Lung (tissue), 12 donors: ENCODE measurements around the gene PTPRA. TPM values are rescaled to one million over a fixed set of nuclear protein-coding genes. Genes with fewer than 3 reads are reported as not detected.
A peak's percentile ranks its signal among the peaks of the same experiment; 100 is the strongest.

ENCODE experiments used
- ATAC-seq: fragments of 200-7000 bp; cut with Tn5 transposase; one replicate; pipeline ENCODE4 v1.9.1; 2020; ENCODE audit warnings: moderate number of reproducible peaks; ENCODE audit not compliant: insufficient read depth, low FRiP score
- DNase-seq, 3 donors: peaks; one replicate each; pipeline ENCODE4 v3.0.0-alpha.2; 2013 to 2017
- H3K27ac ChIP-seq, 2 donors: one replicate each; pipeline ENCODE4 v1.5.1; 2013; ENCODE audit warnings: mild to moderate bottlenecking in 2 of 2, moderate library complexity in 2 of 2, control low read depth in 1 of 2, inconsistent platforms in 1 of 2, low read depth in 1 of 2, low read length in 1 of 2
- H3K27me3 ChIP-seq, 3 donors: one replicate each; pipeline ENCODE4 v1.5.1; 2013; ENCODE audit warnings: low read length in 2 of 3; ENCODE audit not compliant: control insufficient read depth in 3 of 3, insufficient read depth in 3 of 3
- H3K36me3 ChIP-seq, 4 donors: one replicate each; pipeline ENCODE4 v1.5.1; 2013; ENCODE audit warnings: low read length in 4 of 4, mild to moderate bottlenecking in 1 of 4, moderate library complexity in 1 of 4; ENCODE audit not compliant: control insufficient read depth in 4 of 4, insufficient read depth in 4 of 4
- H3K4me1 ChIP-seq, 5 donors: one replicate each; pipeline ENCODE4 v1.5.1; 2013; ENCODE audit warnings: low read length in 5 of 5, mild to moderate bottlenecking in 2 of 5, moderate library complexity in 1 of 5; ENCODE audit not compliant: control insufficient read depth in 5 of 5, insufficient read depth in 5 of 5
- H3K4me3 ChIP-seq: one replicate; pipeline ENCODE4 v1.5.1; 2013; ENCODE audit warnings: mild to moderate bottlenecking, control low read depth, moderate library complexity
- H3K9ac ChIP-seq, 2 donors: one replicate each; pipeline ENCODE4 v1.5.1; 2013; ENCODE audit warnings: low read length in 2 of 2, control low read depth in 1 of 2; ENCODE audit not compliant: insufficient read depth in 1 of 2
- H3K9me3 ChIP-seq, 4 donors: one replicate each; pipeline ENCODE4 v1.5.1; 2013; ENCODE audit warnings: low read length in 3 of 4, mild to moderate bottlenecking in 1 of 4, moderate library complexity in 1 of 4; ENCODE audit not compliant: control insufficient read depth in 4 of 4, insufficient read depth in 3 of 4
- WGBS, 2 donors: extraction: QIAGEN DNeasy Blood & Tissue Kit; methylation state at CpG; one replicate each; pipeline ENCODE4 v1.1.7; 2013; 5-methylcytosine and 5-hydroxymethylcytosine counted together
- polyA plus RNA-seq, 2 donors: library from polyadenylated mRNA; stranded (reverse); fragments of 200-250 nt; gene quantifications; one replicate each; pipeline ENCODE4 v1.2.1, GENCODE V29; 2013
- total RNA-seq, 2 donors: library from RNA; depleted of rRNA in 1 of 2; stranded (reverse); fragments of >200 nt in 1 of 2; gene quantifications; one replicate each; pipeline ENCODE4 v1.2.1, GENCODE V29; 2014 to 2021
- TF ChIP-seq, protein P1 (sequence below): IDR thresholded peaks from 2 replicates; pipeline ENCODE4 v1.5.1; 2012; ENCODE audit warnings: mild to moderate bottlenecking; ENCODE audit errors: control extremely low read depth, extremely low read depth
- donor health status: control.
- donor health status: control.
- donor health status: Bipolar disorder and iron deficiency.
- donor health status: healthy.
- donor health status: DM: yes; HTN: yes; CAD: no.

PTPRA gene
- total and polyA plus RNA-seq, 4 donors: 17.8 to 92.1 (median 40.1) TPM

DNA sequence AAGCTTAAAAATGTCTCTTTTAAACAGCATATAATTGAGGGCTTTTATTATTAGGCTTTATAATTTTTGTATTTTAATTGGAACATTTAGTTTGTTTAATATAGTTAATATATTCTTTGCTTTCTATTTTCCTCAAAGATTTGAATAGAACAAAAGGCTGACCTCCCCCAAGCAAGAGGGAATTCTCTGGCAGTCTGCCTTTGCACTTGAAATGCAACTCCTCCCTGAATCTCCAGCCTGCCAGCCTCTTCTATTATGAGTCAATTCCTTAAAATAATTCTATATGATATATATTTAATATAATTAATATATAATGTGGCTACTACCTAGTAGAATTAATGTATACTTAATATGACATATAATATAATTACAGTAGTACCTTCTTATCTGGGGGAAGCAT, 69.2 kb downstream of the PTPRA start:
- H3K9ac ChIP-seq: no peak overlapping the region
- no peaks in the 10 kb centered on the region for H3K9me3 ChIP-seq
- H3K4me3 ChIP-seq: no peak overlapping the region
- H3K36me3 ChIP-seq: no peaks in the 10 kb centered on the region
- DNase-seq: peak in 1 of 3 donors; percentile 47
- H3K4me1 ChIP-seq: peaks cover 0 to 7% (median 5%) of the 10 kb centered on the region in 5 donors
- TF ChIP-seq, protein P1, sequence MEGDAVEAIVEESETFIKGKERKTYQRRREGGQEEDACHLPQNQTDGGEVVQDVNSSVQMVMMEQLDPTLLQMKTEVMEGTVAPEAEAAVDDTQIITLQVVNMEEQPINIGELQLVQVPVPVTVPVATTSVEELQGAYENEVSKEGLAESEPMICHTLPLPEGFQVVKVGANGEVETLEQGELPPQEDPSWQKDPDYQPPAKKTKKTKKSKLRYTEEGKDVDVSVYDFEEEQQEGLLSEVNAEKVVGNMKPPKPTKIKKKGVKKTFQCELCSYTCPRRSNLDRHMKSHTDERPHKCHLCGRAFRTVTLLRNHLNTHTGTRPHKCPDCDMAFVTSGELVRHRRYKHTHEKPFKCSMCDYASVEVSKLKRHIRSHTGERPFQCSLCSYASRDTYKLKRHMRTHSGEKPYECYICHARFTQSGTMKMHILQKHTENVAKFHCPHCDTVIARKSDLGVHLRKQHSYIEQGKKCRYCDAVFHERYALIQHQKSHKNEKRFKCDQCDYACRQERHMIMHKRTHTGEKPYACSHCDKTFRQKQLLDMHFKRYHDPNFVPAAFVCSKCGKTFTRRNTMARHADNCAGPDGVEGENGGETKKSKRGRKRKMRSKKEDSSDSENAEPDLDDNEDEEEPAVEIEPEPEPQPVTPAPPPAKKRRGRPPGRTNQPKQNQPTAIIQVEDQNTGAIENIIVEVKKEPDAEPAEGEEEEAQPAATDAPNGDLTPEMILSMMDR: no peak
- no peak for ATAC-seq
- no peak overlapping the region for H3K27ac ChIP-seq
- no peaks in the 10 kb centered on the region for H3K27me3 ChIP-seq

GRCh38 chr20:2946988-2947961, 74.0 kb downstream of the PTPRA start:
- WGBS, 2 donors: 47 to 55% methylated on average over 5 of the region's 5 CpGs
- Histone ChIP-seq H3K36me3 (peaks cover 2 to 7% (median 5%) of the 10 kb centered on the region in 4 donors), H3K4me3 (no peak overlapping the region), H3K9me3 (no peaks in the 10 kb centered on the region), H3K27ac (no peak overlapping the region), H3K27me3 (no peaks in the 10 kb centered on the region), H3K4me1 (peaks cover 0 to 15% (median 7%) of the 10 kb centered on the region in 5 donors), H3K9ac (peak overlapping the region in 1 of 2 donors; percentile 44)
- peak; percentile 55 to 93 (median 86) for DNase-seq
- ATAC-seq: peak; percentile 47
- TF ChIP-seq, protein P1: no peak

DNA sequence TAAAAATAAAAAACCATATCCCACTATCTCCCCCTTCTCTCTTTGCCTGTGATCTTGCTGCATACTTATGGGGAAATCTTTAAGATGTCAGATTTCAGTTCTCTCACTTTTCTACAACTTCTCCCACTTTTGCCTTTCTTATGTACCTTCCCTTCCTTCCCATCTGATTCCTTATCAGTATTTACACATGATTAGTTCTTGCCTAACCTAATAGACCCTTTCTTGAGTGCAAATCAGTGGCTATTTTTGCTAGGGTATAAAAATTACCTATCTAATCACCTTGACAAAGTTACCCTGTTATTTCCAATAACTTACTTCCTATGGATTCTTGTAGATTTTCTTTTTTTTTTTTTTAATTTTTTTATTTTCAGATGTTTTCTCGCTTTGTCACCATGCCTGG, 75.7 kb downstream of the PTPRA start:
- H3K4me1 ChIP-seq: peaks cover 0 to 15% (median 4%) of the 10 kb centered on the region in 5 donors
- DNase-seq: no peak
- no peak for ATAC-seq
- peaks cover 2 to 8% (median 6%) of the 10 kb centered on the region in 4 donors for H3K36me3 ChIP-seq
- H3K27ac ChIP-seq: no peak overlapping the region
- TF ChIP-seq, protein P1: no peak
- no peak overlapping the region for H3K9ac ChIP-seq
- WGBS, 2 donors: 94 to 100% methylated on average over 1 of the region's 1 CpG
- no peaks in the 10 kb centered on the region for H3K9me3 ChIP-seq
- no peak overlapping the region for H3K4me3 ChIP-seq
- no peaks in the 10 kb centered on the region for H3K27me3 ChIP-seq
